ENCODE measurements around the gene DVL1. TPM values are rescaled to one million over a fixed set of nuclear protein-coding genes. Genes with fewer than 3 reads are reported as not detected.
A peak's percentile ranks its signal among the peaks of the same experiment; 100 is the strongest.

Gene DVL1
- total and polyA plus RNA-seq, 9 of the 15 experiments (the other 6 are each of a cell fraction or from before 2014, with no cell fraction given): 0.62 to 135 (median 24.3) TPM

DNA sequence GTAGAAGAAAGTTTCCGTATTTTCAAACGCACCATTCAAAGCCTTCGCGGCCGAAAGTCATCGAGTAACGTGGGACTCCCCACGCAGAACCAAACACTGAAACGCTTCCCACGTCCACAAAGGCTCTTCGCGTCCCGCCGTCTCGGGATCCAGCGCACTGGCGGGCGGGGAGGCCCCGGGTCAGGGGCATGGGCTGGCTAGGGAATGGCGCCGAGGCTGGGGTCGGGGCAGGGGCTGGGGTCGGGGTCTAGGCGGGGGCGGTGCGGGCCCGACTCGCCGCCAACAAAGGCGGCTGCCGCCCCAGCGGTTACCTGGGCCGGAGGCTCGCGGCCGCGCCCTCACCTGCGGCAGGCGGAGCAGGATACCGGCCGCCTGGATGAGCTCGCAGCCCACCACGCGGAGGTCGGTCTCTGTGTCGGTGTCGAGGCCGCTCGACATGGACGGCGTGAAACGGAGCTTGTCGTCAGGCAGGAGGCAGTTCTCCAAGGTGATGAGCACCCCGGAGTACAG is 49.5 kb upstream of the DVL1 start:
- Histone ChIP-seq H3K9me1 (ENCODE audit: control insufficient read depth, insufficient read depth, low read length) (peaks cover 8% of the 10 kb centered on the region), H3K27me3 (ENCODE audit: control insufficient read depth in 2 of 2, insufficient read depth in 2 of 2, low read length in 2 of 2) (no peaks in the 10 kb centered on the region), H3K9me3 (replicated peaks; ENCODE audit: control insufficient read depth, insufficient read depth, low read depth, low read length) (no peaks in the 10 kb centered on the region), H4K20me1 (replicated peaks; ENCODE audit: control insufficient read depth, insufficient read depth, low read length) (peaks cover 14% of the 10 kb centered on the region), H2AFZ (ENCODE audit: low read depth, low read length) (peak overlapping the region; percentile 89), H3K4me1 (replicated peaks in 1 of 2; ENCODE audit: control insufficient read depth in 2 of 2, insufficient read depth in 2 of 2, low read length in 2 of 2) (peaks cover 19 to 43% of the 10 kb centered on the region in 2 experiments), H3K9ac (ENCODE audit: insufficient read depth in 1 of 2, low read depth in 2 of 2, low read length in 2 of 2) (peak overlapping the region; percentile 96 to 100), H3K4me3 (peak overlapping the region; percentile 100), H3K27ac (ENCODE audit: extremely low read depth, low read depth, low read length) (peak overlapping the region; percentile 98), H3K4me2 (ENCODE audit: insufficient read depth, low read length) (peak overlapping the region; percentile 98), H3K36me3 (ENCODE audit: control insufficient read depth, insufficient read depth, low read length) (peaks cover 76% of the 10 kb centered on the region), H3K79me2 (ENCODE audit: control insufficient read depth, insufficient read depth, low read length) (peaks cover 76% of the 10 kb centered on the region)
- POLR2A ChIA-PET: interaction anchor here (0.7 to 5.2 kb wide), 17 partner anchors 9 to 440 kb away, joined by 3 to 58 read pairs (median 4); partner anchors contain the start of genes ANKRD65, AURKAIP1 and MRPL20
- in situ Hi-C loops (cut with MboI): no loop called here
- BruUV-seq (replicated peaks): no TSS peak
- WGBS (ENCODE audit: insufficient coverage, low coverage, missing lambda C conversion rate): under 1% methylated on average over 42 of the region's 54 CpGs
- CTCF ChIA-PET (ENCODE audit: low intra/inter-chr PET ratio): interaction anchor here (1.4 kb wide), 1 partner anchor 42 kb away, joined by 3 read pairs; no protein-coding TSS in a partner anchor
- no peak for FAIRE-seq
- peak; percentile 0; the same call in 2 of the 3 replicates for ATAC-seq
- peak in 2 of 4 experiments; percentile 73 for DNase-seq (ENCODE audit: extremely low read depth in 1 of 4, low spot score in 3 of 4)
- intact Hi-C loops (cut with micrococcal nuclease): loop anchor here (1.0 to 10.0 kb wide), 2 partner anchors 23 to 116 kb away; partner anchors contain the start of genes ATAD3A and AURKAIP1
- TF ChIP-seq JUN (IDR thresholded peaks at IDR 0.05; ENCODE audit: borderline replicate concordance, low read depth, low read length): no peak
- TF ChIP-seq JUN (CRISPR knock-in tag; IDR thresholded peaks at IDR 0.05; ENCODE audit: borderline replicate concordance): 0 out of 2 replicates have a peak, but pooled peaks have one; percentile 64
- TF ChIP-seq ZBTB17 (CRISPR knock-in tag; IDR thresholded peaks at IDR 0.05): peak; percentile 50; the same call in 1 of the 2 replicates
- peak in 1 of 2 experiments; percentile 45; a peak in 1 of 4 replicates for TF ChIP-seq FOXA3 (CRISPR knock-in tag; conservative IDR thresholded peaks at IDR 0.05 in 1 of 2, IDR thresholded peaks at IDR 0.05 in 1 of 2)
- TF ChIP-seq NR4A1 (CRISPR knock-in tag; IDR thresholded peaks at IDR 0.05): peak; percentile 71; the same call in 1 of the 2 replicates
- no peak for TF ChIP-seq NR4A1 (tag; IDR thresholded peaks at IDR 0.05)
- TF ChIP-seq, protein P1, sequence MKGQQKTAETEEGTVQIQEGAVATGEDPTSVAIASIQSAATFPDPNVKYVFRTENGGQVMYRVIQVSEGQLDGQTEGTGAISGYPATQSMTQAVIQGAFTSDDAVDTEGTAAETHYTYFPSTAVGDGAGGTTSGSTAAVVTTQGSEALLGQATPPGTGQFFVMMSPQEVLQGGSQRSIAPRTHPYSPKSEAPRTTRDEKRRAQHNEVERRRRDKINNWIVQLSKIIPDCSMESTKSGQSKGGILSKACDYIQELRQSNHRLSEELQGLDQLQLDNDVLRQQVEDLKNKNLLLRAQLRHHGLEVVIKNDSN (CRISPR knock-in tag; IDR thresholded peaks at IDR 0.05): peak; percentile 28; the same call in 1 of the 2 replicates
- TF ChIP-seq TGIF2 (CRISPR knock-in tag; IDR thresholded peaks at IDR 0.05): 0 out of 2 replicates have a peak, but pooled peaks have one; percentile 38
- no peak for TF ChIP-seq HDGF (IDR thresholded peaks at IDR 0.05)
- TF ChIP-seq, protein P2, sequence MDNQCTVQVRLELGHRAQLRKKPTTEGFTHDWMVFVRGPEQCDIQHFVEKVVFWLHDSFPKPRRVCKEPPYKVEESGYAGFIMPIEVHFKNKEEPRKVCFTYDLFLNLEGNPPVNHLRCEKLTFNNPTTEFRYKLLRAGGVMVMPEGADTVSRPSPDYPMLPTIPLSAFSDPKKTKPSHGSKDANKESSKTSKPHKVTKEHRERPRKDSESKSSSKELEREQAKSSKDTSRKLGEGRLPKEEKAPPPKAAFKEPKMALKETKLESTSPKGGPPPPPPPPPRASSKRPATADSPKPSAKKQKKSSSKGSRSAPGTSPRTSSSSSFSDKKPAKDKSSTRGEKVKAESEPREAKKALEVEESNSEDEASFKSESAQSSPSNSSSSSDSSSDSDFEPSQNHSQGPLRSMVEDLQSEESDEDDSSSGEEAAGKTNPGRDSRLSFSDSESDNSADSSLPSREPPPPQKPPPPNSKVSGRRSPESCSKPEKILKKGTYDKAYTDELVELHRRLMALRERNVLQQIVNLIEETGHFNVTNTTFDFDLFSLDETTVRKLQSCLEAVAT (IDR thresholded peaks at IDR 0.05): no peak
- TF ChIP-seq ELK1 (CRISPR knock-in tag; IDR thresholded peaks at IDR 0.05): peak; percentile 82; the same call in 1 of the 2 replicates
- no peak for TF ChIP-seq NRF1 (conservative IDR thresholded peaks at IDR 0.05 in 1 of 2, IDR thresholded peaks at IDR 0.05 in 1 of 2)
- TF ChIP-seq SIN3A (IDR thresholded peaks at IDR 0.05; ENCODE audit: borderline replicate concordance in 2 of 2, control insufficient read depth in 1 of 2, low read depth in 2 of 2, low read length in 2 of 2): 0 out of 4 replicates have a peak, but pooled peaks of 1 of the 2 experiments have one; percentile 64
- TF ChIP-seq E2F4 (CRISPR knock-in tag; IDR thresholded peaks at IDR 0.05; ENCODE audit: low read depth): 0 out of 2 replicates have a peak, but pooled peaks have one; percentile 27
- TF ChIP-seq SRF (CRISPR knock-in tag; IDR thresholded peaks at IDR 0.05): 0 out of 4 replicates have a peak, but pooled peaks of 1 of the 2 experiments have one; percentile 51
- 0 out of 2 replicates have a peak, but pooled peaks have one; percentile 84 for TF ChIP-seq ZNF282 (CRISPR knock-in tag; IDR thresholded peaks at IDR 0.05)
- TF ChIP-seq TAF7 (tag; IDR thresholded peaks at IDR 0.05): no peak
